Stimulated activated CD8-positive, alpha-beta memory T cell treated with anti-CD3 and anti-CD28 coated beads, Interleukin-15, amount 100 ng/mL, for 4 hours (primary cell): ENCODE data around the gene CACNA1C.

Experiments used
- DNase-seq, 2 donors: peaks; one replicate each; pipeline ENCODE4 v3.0.0-alpha.2; 2020; ENCODE audit warnings: low read depth in 2 of 2

Gene CACNA1C

DNA sequence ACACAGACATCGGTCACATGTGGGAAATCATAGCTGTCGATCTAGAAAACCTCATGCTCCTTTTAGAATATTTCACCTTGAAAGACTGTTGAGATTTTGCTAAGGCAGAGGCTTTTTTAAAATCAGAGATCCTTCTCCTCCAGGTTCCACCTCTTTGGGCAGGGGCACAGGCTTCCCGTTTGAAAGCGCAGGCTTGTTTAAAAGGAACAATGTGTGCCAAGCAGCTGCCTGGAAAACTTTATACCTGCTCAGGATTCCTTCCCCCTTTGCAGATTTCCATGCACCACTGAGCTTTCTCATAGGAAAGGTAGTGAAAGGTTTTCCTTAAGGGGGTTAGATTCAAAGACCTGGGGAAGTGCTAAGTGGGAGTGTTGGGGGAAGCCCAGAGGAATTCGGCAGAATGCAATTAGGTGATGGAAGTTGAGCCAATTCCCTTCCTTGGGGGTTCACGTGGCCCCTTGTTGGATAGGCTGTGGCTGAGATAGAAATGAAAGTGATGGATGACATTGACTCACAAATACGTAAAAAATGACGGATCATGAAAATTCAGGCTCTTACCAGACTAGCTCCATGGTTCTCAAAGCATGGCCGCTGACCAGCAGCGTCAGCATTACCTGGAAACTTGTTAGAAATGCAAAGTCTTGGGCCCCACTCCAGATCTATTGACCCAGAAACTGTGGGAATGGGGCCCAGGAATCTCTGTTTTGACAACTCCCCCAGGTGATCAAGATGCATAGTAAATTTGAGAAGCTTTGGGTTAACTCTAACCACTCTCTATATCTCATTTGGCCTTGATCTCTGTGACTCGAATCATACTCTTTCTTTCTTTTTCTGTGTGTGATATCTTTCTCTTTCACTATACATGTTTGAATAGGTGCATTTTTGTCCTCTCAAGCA, 460.6 kb downstream of the CACNA1C start:
- no peak for DNase-seq

DNA sequence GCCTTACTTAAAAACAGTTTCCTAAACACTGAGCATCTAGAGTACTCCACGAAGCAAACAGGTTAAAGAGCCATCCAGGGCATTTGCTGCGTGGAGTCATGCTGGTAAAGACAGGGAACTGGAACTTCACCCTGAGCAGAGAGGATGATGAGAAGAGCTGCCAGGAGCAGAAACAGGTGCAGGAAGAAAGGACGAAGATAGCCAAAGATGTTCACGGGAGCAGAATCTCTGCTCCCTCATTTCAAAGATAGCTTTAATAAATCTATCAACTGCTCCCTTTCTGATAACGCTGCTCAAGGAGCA, 461.2 kb downstream of the CACNA1C start:
- no peak for DNase-seq

DNA sequence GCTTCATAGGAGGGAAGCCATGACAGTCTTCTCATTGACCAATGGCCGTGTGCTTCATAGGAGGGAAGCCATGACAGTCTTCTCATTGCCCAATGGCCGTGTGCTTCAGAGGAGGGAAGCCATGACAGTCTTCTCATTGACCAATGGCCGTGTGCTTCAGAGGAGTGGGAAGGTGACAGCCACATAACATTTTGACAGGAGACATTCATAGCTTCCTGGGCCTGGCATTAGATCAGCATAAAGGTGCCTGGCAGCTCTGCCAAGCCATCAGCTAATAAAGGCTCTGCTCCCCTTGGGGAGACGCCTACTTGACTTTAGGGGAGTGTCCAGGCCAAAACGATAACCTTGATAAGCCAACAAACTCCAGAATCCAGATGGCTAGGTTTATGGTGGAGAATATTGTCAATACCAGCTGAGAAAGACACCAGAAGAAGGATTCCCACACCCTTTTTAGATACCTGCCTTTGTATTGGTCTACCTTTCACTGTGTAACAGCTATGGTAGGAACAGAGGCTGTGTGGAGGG, 468.0 kb downstream of the CACNA1C start:
- no peak for DNase-seq

DNA sequence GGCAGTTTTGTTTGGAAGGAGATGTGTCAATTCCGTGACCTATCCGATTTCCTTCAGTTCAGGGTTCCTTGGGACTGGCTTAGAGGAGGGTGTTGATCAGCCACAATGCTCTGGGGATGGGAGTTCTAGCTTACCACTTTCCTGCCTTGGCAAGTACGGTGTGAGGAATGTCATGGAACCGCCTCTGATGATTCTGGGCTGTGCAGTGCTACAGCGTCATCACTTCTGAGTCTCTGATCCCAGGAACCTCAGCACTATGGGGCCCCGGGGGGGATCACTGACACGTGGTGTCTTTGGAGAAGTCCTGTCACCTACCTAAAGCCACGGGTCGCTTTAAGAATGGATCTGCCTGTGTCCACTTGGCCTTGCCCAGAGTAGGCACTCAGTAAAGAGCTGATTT, 470.5 kb downstream of the CACNA1C start:
- no peak for DNase-seq

DNA sequence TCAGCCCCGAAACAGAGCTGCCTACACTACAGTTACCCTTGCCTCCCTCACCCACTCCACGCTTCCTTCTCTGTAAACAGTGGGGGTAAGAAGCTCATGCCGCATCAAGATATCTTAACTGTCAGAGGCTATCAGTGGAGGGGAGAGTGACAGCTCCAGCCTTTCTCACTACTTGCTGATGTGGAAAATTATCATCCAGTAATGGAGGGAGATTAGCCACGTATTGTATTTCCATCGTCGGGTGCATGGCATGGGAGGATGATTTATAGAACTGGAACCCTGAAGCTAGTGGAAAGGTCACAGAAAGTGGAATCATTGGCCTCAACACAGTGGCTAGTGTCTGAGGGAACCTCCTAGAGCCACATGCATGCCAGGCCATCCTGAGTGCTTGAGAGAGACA, 471.1 kb downstream of the CACNA1C start:
- no peak for DNase-seq

DNA sequence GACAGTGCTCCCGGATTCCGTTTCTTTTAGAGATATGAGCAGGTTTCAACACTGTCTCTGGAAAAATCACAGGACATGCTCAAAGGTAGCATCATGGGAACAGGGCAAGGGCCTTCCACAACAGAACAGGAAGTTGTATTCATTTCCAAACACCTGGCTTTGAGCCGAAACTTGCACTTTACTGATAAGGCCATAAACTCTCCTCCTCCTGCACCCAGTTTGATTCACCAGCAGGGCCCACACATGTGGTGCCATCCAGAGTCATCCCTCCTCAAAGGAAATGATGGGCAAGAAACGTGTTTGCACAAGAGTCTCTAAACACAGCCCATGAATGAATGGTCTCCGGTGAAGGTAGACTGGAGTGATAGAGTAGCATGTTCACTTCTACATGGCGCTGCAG, 473.6 kb downstream of the CACNA1C start:
- no peak for DNase-seq

DNA sequence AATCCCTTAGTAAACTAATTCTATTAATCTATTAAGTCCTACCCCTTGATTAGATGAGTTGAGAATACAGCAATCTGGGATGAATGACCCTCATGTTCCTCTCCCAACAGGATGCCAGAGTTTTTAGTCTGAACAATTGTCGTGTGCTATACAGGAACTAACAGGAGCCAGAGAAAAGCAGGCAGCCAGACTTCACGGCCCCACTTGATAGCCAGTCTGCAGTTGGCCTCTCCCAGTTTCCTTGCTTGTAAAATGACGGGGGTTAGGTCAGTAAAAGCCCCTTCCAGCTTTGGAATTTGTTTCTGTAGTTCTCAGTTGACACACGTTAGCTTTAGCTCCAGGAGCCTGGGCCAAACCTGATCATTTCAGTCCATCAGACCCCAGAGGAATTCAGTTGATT, 475.2 kb downstream of the CACNA1C start:
- DNase-seq: no peak

DNA sequence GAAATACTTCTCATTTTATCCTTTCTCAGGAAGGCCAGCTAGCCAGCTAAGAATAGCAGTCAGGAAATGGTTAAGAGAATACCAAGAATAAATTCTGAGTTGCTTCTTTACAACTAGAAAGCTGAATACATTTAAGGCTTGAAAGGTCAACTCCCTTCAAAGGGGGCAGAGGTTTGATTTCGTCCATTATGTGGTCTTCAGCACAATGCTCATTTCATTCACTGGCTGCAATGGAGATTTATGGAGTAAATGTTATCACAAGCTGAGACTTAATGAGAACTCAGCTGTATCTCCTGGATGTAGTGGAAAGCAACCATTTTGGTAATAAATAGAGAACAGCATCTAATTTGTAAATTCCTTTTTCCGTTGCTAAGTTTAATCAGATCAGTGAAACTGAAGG, 477.0 kb downstream of the CACNA1C start:
- no peak for DNase-seq

DNA sequence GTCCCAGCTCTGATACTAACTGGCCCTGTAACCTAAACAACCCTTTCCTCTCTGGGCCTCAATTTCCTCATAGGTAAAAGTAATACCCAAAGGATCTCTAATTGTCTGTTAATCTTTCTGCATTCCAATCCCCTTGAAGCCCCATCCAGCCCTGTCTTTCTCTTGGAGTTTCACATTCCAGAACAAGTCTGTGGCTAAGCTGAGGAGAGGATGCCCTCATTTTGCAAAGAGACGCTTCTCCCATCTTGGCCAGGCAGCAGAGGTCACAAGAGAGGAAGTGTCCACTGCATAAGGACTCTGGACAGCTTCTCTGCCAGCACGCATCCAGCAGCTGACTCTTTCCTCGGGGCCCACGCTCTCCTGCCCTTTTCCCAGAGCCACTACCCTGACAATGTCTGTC, 478.6 kb downstream of the CACNA1C start:
- no peak for DNase-seq

DNA sequence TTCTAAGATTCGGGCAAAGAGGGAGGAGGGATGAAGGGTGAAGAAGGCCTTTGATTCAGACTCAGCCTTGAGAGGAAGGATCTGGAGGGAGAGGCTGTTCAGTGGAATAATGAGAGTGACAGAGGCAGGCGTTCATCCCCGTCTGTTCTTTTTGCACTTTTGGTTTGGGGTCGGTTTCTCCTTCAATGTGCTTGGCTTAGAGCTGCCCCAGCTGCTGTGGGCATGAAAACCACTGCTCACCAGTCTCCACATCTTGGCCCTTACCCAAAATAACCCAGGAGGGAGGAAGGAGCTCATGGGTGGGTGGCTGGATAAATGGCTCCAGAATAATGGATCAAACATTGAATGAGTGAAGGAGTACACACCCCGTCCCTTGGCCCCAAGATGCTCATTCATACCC, 480.2 kb downstream of the CACNA1C start:
- DNase-seq: no peak

DNA sequence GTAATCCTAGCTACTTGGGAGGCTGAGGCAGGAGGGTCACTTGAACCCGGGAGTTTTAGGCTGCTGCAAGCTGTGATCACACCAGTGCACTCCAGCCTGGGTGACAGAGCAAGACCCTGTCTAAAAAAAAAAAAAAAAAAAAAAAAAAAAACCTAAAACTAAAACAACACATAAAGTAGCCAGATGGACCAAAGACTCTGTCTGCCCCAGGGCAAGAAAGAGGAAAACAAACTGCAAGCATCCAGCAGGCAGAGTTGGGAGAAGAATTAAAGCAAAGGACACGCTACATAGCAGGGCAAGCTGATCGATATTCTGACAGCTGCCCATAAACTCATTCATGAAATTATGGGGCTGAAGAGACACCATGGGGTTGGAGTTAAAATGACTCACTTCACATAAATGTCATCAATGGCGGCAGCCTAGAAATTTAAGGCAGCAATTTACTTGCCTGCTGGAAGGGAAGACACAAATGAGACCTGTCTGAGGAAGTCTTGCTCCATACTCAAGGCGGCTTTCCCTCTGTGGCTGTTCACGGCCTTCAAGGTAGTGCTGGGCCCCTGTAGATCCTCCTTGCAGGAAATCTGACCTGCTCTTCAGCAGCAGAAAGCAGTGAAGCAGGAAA, 482.9 kb downstream of the CACNA1C start:
- no peak for DNase-seq

DNA sequence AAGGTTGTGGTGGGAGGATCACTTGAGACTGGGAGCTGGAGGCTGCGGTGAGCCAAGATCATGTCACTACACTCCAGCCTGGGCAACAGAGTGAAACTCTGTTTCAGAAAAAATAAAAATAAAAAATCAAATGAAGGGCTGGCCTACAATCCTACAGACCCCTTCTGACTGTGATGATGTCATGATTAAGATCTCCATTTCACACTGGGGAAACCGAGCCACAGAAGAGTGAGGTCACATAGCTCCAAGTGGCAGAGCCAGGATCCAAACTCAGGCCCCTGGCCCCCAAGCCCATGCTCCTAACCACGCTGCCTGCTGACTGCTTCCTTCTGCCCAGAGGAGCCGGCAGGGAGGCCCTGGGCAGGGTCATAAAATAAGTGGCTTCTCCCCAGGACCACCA, 483.9 kb downstream of the CACNA1C start:
- DNase-seq: no peak

DNA sequence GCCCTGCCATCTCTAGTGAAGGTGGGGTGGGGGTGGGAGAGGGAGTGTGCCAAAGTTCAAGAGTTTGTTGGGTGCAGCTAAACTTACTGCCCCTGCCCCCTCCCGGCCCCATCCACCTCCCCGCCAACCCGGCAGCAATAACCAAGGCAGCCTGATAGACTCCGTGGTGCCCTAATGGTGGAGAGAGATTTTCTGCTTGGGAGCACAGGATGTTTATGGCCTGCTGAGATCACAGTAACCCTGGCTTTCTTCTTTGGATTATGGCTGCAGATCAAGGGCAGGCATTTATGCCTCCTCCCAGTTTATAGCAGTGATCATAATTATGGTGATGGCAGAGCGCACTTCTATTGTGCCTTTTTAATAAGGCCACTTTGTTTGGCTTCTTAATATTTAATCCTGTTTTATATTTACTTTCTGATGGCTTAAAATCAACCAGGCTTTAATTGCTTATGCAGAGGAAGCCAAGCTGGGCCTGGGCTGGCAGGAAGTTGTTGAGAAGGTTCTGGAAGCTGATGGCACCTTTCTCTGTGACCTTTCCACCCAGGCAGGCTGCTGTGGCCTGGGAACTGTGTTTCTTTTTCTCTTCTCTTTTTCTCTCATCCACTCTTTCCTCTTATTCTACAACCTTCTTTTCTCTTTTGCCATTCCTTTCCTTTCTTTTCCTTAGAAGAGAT, 485.2 kb downstream of the CACNA1C start:
- DNase-seq: no peak

DNA sequence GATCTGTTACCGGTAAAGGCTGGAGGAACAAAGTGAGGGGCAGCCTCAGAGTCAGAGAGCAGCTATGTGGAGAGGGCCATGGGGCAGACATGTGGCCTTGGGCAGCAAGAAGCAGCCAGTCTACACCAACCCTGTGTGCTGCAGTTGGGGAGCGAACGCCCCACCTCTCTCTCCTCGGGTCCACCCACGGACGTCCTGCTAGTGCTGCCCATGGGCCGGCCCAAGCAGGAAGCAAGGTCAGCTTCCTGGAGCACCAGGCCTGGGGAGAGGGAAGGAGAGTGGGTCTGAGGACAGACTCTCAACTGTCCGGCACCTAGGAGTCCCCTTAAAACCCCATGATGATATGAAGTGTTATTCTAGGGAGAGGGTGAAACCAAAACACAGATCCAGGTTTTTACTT, 487.2 kb downstream of the CACNA1C start:
- DNase-seq: no peak

DNA sequence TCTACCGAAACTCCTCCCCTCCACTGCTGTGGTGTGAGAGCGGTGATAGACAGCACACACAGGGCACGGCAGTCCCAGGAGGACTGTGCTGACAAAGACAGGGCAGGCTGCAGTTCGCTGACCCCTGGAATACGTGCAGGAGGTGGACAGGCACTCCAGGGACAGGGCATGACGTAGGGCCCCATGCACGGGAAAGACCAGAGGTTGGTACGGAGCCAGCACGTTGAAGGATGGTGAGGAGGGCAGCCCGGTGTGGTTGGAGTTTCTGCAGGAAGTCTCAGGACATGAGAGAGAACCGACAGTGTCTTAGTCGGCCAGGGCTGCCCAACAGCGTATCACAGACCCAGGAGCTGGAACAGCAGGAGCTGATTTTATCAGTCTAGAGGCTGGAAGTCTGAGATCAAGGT, 487.8 kb downstream of the CACNA1C start:
- no peak for DNase-seq

DNA sequence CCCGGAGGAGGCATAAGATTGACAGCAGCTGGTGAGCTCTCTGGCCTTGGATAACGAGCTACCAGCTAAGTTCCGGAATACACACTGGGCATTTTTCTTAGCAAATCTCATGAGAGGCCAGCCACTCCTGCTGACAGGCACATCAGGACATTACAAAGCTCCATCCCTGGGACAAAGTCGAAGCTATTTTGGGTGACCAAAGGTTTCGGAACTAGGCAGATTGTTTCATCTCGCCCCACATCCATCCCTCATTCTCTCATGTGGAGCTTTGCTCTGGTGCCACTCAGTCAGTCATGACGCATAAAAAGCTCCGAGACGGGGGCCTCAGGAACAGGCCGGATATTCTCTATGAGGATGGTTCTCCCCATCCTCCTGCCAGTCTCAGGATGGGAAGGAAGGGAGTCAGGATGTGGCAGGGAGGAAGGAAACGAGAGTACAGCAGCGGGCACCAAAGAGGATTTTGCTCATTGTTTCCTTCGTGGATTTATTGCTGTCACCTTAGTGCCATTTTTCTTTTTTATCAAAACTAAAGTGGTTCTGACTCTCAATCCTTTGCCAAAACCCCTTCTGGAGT, 488.9 kb downstream of the CACNA1C start:
- no peak for DNase-seq

DNA sequence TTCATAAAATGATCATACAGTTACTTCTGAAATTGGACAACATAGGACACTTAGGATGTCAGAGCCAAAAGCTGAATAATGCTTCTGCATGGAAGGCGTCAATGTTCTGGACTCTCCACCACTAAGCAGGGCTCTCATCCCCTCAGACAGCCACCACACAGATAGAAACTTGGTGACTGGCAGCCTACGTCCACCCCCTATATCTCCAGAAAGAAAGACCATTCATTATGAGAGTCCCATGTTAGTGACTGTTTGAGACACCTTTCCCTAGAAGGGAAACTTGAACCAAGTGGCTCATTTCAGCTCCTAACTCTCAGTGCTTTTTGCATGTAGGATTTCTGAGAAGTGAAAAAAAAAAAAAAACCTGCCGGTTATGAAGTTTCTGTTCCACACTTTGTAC, 491.0 kb downstream of the CACNA1C start:
- DNase-seq: no peak

DNA sequence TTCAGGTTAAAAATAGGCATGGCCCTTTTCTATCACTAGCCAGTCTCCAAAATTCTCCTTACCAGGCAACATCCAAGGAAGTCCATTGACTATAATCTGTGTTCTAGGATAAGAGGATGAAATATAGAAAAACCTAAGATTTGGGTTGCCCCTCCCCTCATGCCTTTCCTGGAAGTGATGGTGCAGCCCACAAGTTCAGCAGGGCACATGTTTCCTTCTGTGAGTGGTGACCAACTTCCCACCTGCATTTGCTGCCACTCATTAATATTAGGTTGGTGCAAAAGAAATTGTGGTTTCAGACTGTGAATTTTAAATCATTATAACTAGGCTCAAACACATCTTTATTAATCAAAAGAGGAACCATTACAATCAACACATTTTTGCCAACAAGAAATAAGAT, 491.4 kb downstream of the CACNA1C start:
- no peak for DNase-seq

DNA sequence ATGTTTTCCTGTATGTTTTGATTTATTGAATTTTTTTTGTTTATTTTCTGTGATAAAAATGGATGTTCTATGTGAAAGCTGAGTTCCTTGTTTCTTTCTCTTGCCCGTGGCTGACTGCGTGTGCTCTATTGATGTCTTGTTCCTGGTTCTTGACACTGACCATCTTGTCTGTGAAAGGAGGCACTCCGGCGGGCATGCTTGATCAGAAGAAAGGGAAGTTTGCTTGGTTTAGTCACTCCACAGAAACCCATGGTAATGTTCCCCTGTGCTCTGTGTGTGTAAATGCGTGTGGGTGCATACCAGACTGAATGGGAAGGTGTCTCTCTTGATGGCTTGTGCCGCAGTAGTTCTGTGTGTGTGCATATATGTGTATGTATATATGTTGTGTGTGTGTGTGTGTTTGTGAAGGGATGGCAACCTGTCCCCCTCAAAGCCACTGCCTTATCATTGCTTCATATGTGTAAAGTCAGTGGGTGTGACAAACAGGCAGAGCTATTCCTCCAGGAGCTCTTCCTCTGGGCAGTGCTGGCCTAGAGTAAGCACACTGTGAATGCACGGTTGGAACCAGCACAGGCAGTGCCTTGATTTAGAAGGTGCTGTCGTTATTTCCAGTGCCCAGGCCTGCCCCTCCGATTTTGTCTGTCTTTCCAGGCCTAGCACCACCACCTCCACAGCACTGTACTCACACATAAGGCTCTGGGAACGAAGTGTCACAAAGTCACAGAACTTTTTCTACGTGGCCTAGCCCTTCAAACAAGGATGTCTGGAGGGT, 494.7 kb downstream of the CACNA1C start:
- DNase-seq: no peak

DNA sequence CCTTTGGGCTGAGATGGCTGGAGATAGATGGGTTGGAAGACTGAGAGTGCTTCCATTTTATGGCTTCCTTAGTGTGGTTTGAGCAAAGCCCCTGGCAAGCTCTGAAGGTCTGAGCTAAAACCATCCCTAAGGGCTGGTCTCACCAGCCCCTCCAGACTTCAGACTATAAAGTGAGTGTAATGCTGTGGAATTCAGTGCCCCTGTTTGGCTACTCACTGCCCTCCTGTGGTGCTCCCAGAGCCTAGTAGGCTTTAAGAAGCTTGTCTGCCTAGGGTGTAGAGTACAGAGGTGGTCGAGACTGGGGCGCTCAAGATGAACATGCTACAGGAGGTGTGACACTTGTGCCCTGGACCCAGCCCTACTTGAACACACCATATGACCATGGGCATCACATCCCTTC, 495.3 kb downstream of the CACNA1C start:
- DNase-seq: no peak

DNA sequence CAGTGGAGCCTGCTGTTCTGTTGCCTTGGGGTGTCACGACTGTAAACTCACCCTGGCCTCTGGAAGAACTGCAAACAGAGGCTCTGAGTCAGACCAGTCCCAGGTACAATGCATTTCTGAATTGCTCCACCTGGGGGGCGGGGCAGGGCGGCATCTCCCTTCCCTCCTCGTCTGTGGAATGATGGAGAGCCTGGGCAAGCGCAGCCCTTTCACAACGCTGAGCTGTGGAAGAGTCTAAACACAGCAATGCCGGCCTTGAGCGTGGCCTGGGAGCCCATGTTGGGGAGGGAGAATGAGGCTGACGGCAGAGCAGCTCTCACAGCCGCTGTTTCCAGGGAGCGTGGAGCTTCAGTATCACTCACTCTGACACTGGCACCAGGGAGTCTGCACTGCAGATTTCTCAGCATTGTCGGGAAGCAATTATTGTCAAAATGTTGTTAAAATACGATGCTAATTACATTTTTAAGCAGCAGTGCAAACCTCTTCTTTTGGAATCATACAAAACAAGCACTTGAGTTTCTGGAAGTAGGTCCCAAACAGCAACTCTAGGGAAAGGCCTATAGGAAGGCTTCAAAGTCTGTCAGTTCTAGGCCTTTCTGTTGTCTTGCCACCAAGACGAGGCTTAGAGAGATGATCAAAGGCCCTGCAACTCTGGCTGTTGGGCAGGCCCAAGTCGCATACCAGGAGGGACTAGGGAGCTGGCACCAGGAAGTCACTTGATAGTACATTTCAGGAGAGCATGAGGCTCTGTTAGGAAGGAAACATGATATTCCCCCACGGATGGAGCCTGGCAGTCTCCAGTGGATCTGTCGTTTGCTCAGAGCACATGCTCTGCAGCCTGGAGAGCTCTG, 498.0 kb downstream of the CACNA1C start:
- no peak for DNase-seq
